ENCODE measurements around the gene RALGPS1.

DNA sequence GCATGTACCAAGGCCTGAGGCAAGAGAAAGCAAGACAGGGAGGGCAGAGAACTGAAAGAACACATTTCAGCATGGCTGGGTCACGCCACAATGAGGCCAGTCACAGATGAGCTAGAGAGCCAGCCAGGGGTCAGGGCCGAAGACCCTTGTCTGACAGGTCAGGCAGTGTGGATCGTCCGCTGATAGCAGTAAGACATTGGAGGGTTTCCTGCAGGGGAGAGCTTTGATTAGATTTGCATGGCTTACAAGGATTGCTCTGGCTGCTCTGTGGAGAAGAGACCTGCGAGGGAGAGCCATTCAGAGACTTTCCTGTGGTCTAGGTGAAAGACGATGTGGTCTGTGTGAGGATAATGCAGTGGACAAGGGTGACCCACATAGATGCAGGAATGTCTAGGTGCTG, 93.1 kb downstream of the RALGPS1 start:
- TF ChIP-seq KDM1A (IDR thresholded peaks at IDR 0.05; ENCODE audit: borderline replicate concordance, low read length) (no peak), JUND (IDR thresholded peaks at IDR 0.05; ENCODE audit: low read length) (no peak), CEBPB (IDR thresholded peaks at IDR 0.05; ENCODE audit: low read depth, low read length) (no peak), POLR2AphosphoS5 (IDR thresholded peaks at IDR 0.05; ENCODE audit: low read depth, low read length) (no peak), SRF (IDR thresholded peaks at IDR 0.05; ENCODE audit: low read depth, low read length) (no peak), RXRA (IDR thresholded peaks at IDR 0.05; ENCODE audit: insufficient read depth, low read depth, low read length) (no peak), BRCA1 (IDR thresholded peaks at IDR 0.05; ENCODE audit: low read depth, low read length) (no peak), FOSL1 (IDR thresholded peaks at IDR 0.05; ENCODE audit: insufficient read depth, low read depth, low read length) (no peak)
- TF ChIP-seq, protein P1, sequence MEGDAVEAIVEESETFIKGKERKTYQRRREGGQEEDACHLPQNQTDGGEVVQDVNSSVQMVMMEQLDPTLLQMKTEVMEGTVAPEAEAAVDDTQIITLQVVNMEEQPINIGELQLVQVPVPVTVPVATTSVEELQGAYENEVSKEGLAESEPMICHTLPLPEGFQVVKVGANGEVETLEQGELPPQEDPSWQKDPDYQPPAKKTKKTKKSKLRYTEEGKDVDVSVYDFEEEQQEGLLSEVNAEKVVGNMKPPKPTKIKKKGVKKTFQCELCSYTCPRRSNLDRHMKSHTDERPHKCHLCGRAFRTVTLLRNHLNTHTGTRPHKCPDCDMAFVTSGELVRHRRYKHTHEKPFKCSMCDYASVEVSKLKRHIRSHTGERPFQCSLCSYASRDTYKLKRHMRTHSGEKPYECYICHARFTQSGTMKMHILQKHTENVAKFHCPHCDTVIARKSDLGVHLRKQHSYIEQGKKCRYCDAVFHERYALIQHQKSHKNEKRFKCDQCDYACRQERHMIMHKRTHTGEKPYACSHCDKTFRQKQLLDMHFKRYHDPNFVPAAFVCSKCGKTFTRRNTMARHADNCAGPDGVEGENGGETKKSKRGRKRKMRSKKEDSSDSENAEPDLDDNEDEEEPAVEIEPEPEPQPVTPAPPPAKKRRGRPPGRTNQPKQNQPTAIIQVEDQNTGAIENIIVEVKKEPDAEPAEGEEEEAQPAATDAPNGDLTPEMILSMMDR (IDR thresholded peaks at IDR 0.05; ENCODE audit: control extremely low read depth in 1 of 3, insufficient read depth in 1 of 3, low read depth in 1 of 3, low read length in 3 of 3): no peak

Measured in H1 (cell line).